Hepatic stellate cell (primary cell): ENCODE results near the gene INHBB.
"Not testable (repeated sequence)": the region's sequence is repeated elsewhere in the genome, so short reads cannot be mapped to it uniquely, and the experiment has no call there.

ENCODE experiments used
- DNase-seq: peaks from one replicate; pipeline ENCODE4 v3.0.0; 2011; ENCODE audit warnings: low spot score

Gene INHBB

GRCh38 chr2:120346026-120346666 is at the start of gene INHBB:
INHBB (plus strand) TSS chr2:120346136; CDS start chr2:120346189, 53 bp downstream.
- no peak for DNase-seq

- peak; percentile 49 for DNase-seq
Observed at GRCh38 chr2:120298173-120298835, 47.6 kb upstream of the INHBB start.

- DNase-seq: no peak
Observed at GRCh38 chr2:120299004-120299403, 46.9 kb upstream of the INHBB start.

GRCh38 chr2:120299561-120299960 is 46.4 kb upstream of the INHBB start:
- no peak for DNase-seq

GRCh38 chr2:120300385-120300784 is 45.6 kb upstream of the INHBB start:
- DNase-seq: no peak

- no peak for DNase-seq
Observed at GRCh38 chr2:120301284-120301683, 44.7 kb upstream of the INHBB start.

GRCh38 chr2:120302301-120302700 is 43.6 kb upstream of the INHBB start:
- no peak for DNase-seq

GRCh38 chr2:120303177-120303576 is 42.8 kb upstream of the INHBB start:
- DNase-seq: no peak

- no peak for DNase-seq
Observed at GRCh38 chr2:120305296-120305695, 40.6 kb upstream of the INHBB start.

- no peak for DNase-seq
Observed at GRCh38 chr2:120305937-120306490, 39.9 kb upstream of the INHBB start.

GRCh38 chr2:120307482-120307881 is 38.5 kb upstream of the INHBB start:
- DNase-seq: no peak

GRCh38 chr2:120308038-120308910 is 37.7 kb upstream of the INHBB start:
- DNase-seq: no peak

GRCh38 chr2:120310136-120310535 is 35.8 kb upstream of the INHBB start:
- DNase-seq: no peak

GRCh38 chr2:120310841-120311240 is 35.1 kb upstream of the INHBB start:
- DNase-seq: not testable (repeated sequence)

- DNase-seq: no peak
Observed at GRCh38 chr2:120312076-120312475, 33.9 kb upstream of the INHBB start.

GRCh38 chr2:120312860-120313694 is 32.9 kb upstream of the INHBB start:
- DNase-seq: peak; percentile 83

- no peak for DNase-seq
Observed at GRCh38 chr2:120313695-120314615, 32.0 kb upstream of the INHBB start.

- DNase-seq: no peak
Observed at GRCh38 chr2:120314690-120315366, 31.1 kb upstream of the INHBB start.

- no peak for DNase-seq
Observed at GRCh38 chr2:120315367-120316033, 30.4 kb upstream of the INHBB start.
